Peyer's patch (tissue), 4 donors: ENCODE data around the gene MBTPS2.

Experiments
- POLR2A ChIP-seq, 2 donors: fragments of 450-650 bp; IDR thresholded peaks; one replicate each; pipeline ENCODE4 v1.5.1; 2017; ENCODE audit warnings: antibody characterized with exemption in 2 of 2, mild to moderate bottlenecking in 2 of 2, moderate library complexity in 2 of 2
- TF ChIP-seq, protein P1 (sequence below), 6 experiments: fragments of 450-650 bp in 4 of 6; fragments of 200-600 bp in 2 of 6; sonication (generic) in 1 of 6; IDR thresholded peaks; one replicate each; pipeline ENCODE4 v1.5.1; 2017 to 2019; ENCODE audit warnings: antibody characterized with exemption in 6 of 6, mild to moderate bottlenecking in 3 of 6, moderate library complexity in 1 of 6

DNA sequence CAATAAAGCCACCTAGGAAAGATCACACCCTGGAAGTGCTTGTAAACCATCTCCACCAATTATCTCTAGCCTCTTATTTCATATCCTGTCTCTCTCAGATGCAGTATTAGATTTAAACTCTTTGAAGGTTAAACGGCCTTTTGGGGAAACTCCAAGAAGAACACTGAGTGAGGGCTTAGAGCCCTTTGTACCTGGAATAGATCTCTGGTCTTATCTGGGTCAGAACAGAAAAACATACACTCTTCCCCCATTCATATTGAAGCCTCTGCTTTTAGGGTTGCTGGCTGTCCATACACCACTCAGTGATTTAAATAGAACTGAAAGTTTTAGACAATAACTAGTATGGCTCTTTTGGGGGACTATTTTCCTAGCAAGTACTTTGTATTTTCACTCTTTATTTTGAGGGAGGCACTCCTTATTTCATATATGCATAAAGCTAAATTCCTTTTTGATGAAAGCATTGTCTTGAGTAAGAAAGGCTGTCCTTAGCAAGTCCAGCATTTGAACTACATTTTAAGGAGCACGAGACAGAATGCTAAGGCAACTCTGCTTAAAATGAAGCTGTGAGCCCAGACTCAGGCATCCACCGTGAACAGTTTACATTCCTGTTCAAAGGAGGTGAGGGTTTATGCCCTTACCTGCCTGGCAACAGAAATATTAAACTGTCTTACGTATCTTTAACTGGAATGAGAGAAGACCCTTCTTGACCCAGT lies 33.8 kb downstream of the MBTPS2 start:
- TF ChIP-seq, protein P1, sequence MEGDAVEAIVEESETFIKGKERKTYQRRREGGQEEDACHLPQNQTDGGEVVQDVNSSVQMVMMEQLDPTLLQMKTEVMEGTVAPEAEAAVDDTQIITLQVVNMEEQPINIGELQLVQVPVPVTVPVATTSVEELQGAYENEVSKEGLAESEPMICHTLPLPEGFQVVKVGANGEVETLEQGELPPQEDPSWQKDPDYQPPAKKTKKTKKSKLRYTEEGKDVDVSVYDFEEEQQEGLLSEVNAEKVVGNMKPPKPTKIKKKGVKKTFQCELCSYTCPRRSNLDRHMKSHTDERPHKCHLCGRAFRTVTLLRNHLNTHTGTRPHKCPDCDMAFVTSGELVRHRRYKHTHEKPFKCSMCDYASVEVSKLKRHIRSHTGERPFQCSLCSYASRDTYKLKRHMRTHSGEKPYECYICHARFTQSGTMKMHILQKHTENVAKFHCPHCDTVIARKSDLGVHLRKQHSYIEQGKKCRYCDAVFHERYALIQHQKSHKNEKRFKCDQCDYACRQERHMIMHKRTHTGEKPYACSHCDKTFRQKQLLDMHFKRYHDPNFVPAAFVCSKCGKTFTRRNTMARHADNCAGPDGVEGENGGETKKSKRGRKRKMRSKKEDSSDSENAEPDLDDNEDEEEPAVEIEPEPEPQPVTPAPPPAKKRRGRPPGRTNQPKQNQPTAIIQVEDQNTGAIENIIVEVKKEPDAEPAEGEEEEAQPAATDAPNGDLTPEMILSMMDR (IDR thresholded peaks at IDR 0.05) = no peak
- no peak for TF ChIP-seq POLR2A (IDR thresholded peaks at IDR 0.05)
